Smooth muscle cell (in vitro differentiated cells): ENCODE measurements around the gene KCNQ1. TPM values are rescaled to one million over a fixed set of nuclear protein-coding genes. Genes with fewer than 3 reads are reported as not detected.

ENCODE experiments used
- DNase-seq: peaks from one replicate; lab custom pipeline; 2025; ENCODE audit not compliant: unreplicated experiment; lab: John Stamatoyannopoulos, UW
- H2AFZ ChIP-seq: fragments of 200-600 bp; sonication (generic); 2 replicates; pipeline ENCODE4 v1.6.0; 2016; ENCODE audit warnings: antibody characterized with exemption, low read depth, mild to moderate bottlenecking
- H3F3A ChIP-seq: fragments of 200-600 bp; sonication (generic); 2 replicates; pipeline ENCODE4 v1.6.0; 2017; ENCODE audit warnings: antibody characterized with exemption, low read depth
- H3K27ac ChIP-seq: fragments of 200-600 bp; sonication (generic); 2 replicates; pipeline ENCODE4 v1.5.1; 2016; ENCODE audit warnings: low read depth, mild to moderate bottlenecking
- H3K27me3 ChIP-seq: fragments of 200-600 bp; sonication (generic); 2 replicates; pipeline ENCODE4 v1.6.1; 2016; ENCODE audit warnings: low read depth, mild to moderate bottlenecking
- H3K36me3 ChIP-seq: fragments of 200-600 bp; sonication (generic); 2 replicates; pipeline ENCODE4 v1.5.1; 2016; ENCODE audit warnings: low read depth
- H3K4me1 ChIP-seq: fragments of 200-600 bp; sonication (generic); 2 replicates; pipeline ENCODE4 v1.5.1; 2016; ENCODE audit warnings: low read depth
- H3K4me2 ChIP-seq: fragments of 200-600 bp; sonication (generic); 2 replicates; pipeline ENCODE4 v1.6.0; 2016; ENCODE audit warnings: mild to moderate bottlenecking
- H3K4me3 ChIP-seq: fragments of 200-600 bp; sonication (generic); 2 replicates; pipeline ENCODE4 v1.5.1; 2016; ENCODE audit warnings: mild to moderate bottlenecking
- H3K79me2 ChIP-seq: fragments of 200-600 bp; sonication (generic); 2 replicates; pipeline ENCODE4 v1.6.0; 2016; ENCODE audit warnings: low read depth, mild to moderate bottlenecking
- H3K9ac ChIP-seq: fragments of 200-600 bp; sonication (generic); 2 replicates; pipeline ENCODE4 v1.6.0; 2016; ENCODE audit warnings: low read depth
- H3K9me3 ChIP-seq: fragments of 200-600 bp; sonication (generic); replicated peaks from 2 replicates; pipeline ENCODE4 v1.5.1; 2016; ENCODE audit warnings: low read depth
- H4K20me1 ChIP-seq: fragments of 200-600 bp; sonication (generic); 2 replicates; pipeline ENCODE4 v1.6.0; 2016; ENCODE audit warnings: low read depth
- CTCF ChIP-seq: fragments of 200-600 bp; sonication (generic); IDR thresholded peaks from 2 replicates; pipeline ENCODE4 v1.5.1; 2017; ENCODE audit warnings: borderline replicate concordance, mild to moderate bottlenecking, antibody characterized with exemption; ENCODE audit not compliant: insufficient read depth, poor library complexity, severe bottlenecking
- WGBS: methylation state at CpG from one replicate; pipeline ENCODE4 v1.1.7; 2016; ENCODE audit warnings: low lambda C conversion rate; 5-methylcytosine and 5-hydroxymethylcytosine counted together
- polyA plus RNA-seq: library from polyadenylated mRNA; unstranded; fragments of >200 nt; fragmentation: Nextera tagmentation; extraction: Ambion mirVana; gene quantifications from 2 replicates; pipeline ENCODE4 v1.2.1, GENCODE V29; 2016
- total RNA-seq: library from RNA; depleted of rRNA; stranded (reverse); fragments of >200 nt; gene quantifications from 2 replicates; pipeline ENCODE4 v1.2.3, GENCODE V29; 2014

Gene KCNQ1
- total and polyA plus RNA-seq, 2 experiments from 2014 or later = 1.3 to 2.3 TPM

GRCh38 chr11:2713094-2713493 is 268.3 kb downstream of the KCNQ1 start:
- H3K4me2 ChIP-seq = no peak overlapping the region
- H3K27ac ChIP-seq = no peak overlapping the region
- no peak for TF ChIP-seq CTCF
- H4K20me1 ChIP-seq = no peaks in the 10 kb centered on the region
- DNase-seq = no peak
- H3K36me3 ChIP-seq = no peaks in the 10 kb centered on the region
- H3K9me3 ChIP-seq = no peaks in the 10 kb centered on the region
- no peaks in the 10 kb centered on the region for H3K79me2 ChIP-seq
- no peak overlapping the region for H3K4me3 ChIP-seq
- H3K9ac ChIP-seq = no peak overlapping the region
- no peaks in the 10 kb centered on the region for H3K27me3 ChIP-seq
- H2AFZ ChIP-seq = no peak overlapping the region
- 92% methylated on average over 12 of the region's 12 CpGs for WGBS
- H3F3A ChIP-seq = peaks cover 4% of the 10 kb centered on the region
- H3K4me1 ChIP-seq = peaks cover 5% of the 10 kb centered on the region

DNA sequence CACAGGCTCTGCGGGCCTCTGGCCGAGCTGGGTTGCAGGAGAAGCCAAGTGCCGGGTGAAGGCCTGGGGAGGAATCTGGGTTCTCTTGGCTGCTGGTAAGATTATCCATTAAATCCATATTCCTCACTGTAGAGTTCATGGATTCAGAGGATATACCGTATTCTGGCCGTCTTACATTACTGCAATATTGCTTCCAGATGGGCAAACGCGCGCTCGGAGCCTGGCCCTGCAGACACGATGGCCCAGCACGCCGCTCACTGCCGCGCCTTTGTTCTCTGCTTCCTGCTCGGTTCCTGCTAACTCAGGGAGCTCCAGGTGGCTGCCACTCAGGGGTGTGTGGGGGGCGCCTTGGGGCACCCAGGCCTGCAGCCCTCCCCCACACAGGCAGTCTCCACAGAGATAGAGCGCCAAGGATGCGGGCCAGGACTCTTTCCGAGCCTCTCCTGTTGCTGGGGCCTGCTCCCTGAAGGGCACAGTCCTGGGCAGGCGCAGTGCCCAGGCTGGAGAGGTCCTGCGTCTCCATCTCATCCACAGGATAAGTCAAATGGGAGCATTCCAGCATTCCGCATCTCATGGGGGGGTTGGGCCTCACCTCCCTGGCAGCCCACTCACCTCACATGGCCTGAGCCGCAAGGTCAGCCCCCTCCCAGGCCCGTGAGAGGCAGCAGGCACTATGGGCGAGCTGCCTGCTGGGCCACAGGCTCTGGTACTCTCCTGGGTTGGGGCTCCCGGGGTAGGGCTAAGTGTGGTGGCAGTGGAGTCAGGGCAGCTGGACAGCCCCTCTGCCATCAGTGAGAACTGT is 269.1 kb downstream of the KCNQ1 start:
- no peak overlapping the region for H2AFZ ChIP-seq
- H3K27ac ChIP-seq = no peak overlapping the region
- no peak for TF ChIP-seq CTCF
- peaks cover 4% of the 10 kb centered on the region for H3F3A ChIP-seq
- no peak overlapping the region for H3K9ac ChIP-seq
- DNase-seq = no peak
- H3K36me3 ChIP-seq = no peaks in the 10 kb centered on the region
- 90% methylated on average over 26 of the region's 26 CpGs for WGBS
- H3K27me3 ChIP-seq = no peaks in the 10 kb centered on the region
- H3K9me3 ChIP-seq = no peaks in the 10 kb centered on the region
- H3K4me1 ChIP-seq = peaks cover 6% of the 10 kb centered on the region
- H3K4me3 ChIP-seq = no peak overlapping the region
- H3K79me2 ChIP-seq = no peaks in the 10 kb centered on the region
- H3K4me2 ChIP-seq = no peak overlapping the region
- H4K20me1 ChIP-seq = no peaks in the 10 kb centered on the region

- no peak overlapping the region for H3K9ac ChIP-seq
- H4K20me1 ChIP-seq = no peaks in the 10 kb centered on the region
- H3F3A ChIP-seq = peaks cover 4% of the 10 kb centered on the region
- no peak for TF ChIP-seq CTCF
- H3K27ac ChIP-seq = no peak overlapping the region
- WGBS = 94% methylated on average over 9 of the region's 9 CpGs
- no peak overlapping the region for H3K4me3 ChIP-seq
- no peak for DNase-seq
- H3K27me3 ChIP-seq = no peaks in the 10 kb centered on the region
- H3K4me2 ChIP-seq = no peak overlapping the region
- peaks cover 9% of the 10 kb centered on the region for H3K4me1 ChIP-seq
- no peak overlapping the region for H2AFZ ChIP-seq
- H3K79me2 ChIP-seq = no peaks in the 10 kb centered on the region
- H3K36me3 ChIP-seq = no peaks in the 10 kb centered on the region
- H3K9me3 ChIP-seq = no peaks in the 10 kb centered on the region
Measured at GRCh38 chr11:2714463-2714800, 269.6 kb downstream of the KCNQ1 start.

GRCh38 chr11:2714871-2715270 is 270.1 kb downstream of the KCNQ1 start:
- Histone ChIP-seq H3K27ac (no peak overlapping the region), H3K27me3 (no peaks in the 10 kb centered on the region), H3K36me3 (no peaks in the 10 kb centered on the region), H3K4me1 (peaks cover 10% of the 10 kb centered on the region), H3K4me2 (no peak overlapping the region), H2AFZ (no peak overlapping the region), H3K9me3 (no peaks in the 10 kb centered on the region), H4K20me1 (no peaks in the 10 kb centered on the region), H3K9ac (no peak overlapping the region), H3K79me2 (no peaks in the 10 kb centered on the region), H3F3A (peaks cover 4% of the 10 kb centered on the region), H3K4me3 (no peak overlapping the region)
- DNase-seq = no peak
- TF ChIP-seq CTCF = no peak
- 98% methylated on average over 7 of the region's 7 CpGs for WGBS
